ENCODE results near the gene MYBPC3. TPM values are rescaled to one million over a fixed set of nuclear protein-coding genes. Genes with fewer than 3 reads are reported as not detected.

Gene MYBPC3
- total RNA-seq, 1 donor from 2014 or later: not detected

- H3K9me3 Mint-ChIP-seq (ENCODE audit: unreplicated experiment): peaks cover 8% of the 10 kb centered on the region
- TF ChIP-seq, protein P1, sequence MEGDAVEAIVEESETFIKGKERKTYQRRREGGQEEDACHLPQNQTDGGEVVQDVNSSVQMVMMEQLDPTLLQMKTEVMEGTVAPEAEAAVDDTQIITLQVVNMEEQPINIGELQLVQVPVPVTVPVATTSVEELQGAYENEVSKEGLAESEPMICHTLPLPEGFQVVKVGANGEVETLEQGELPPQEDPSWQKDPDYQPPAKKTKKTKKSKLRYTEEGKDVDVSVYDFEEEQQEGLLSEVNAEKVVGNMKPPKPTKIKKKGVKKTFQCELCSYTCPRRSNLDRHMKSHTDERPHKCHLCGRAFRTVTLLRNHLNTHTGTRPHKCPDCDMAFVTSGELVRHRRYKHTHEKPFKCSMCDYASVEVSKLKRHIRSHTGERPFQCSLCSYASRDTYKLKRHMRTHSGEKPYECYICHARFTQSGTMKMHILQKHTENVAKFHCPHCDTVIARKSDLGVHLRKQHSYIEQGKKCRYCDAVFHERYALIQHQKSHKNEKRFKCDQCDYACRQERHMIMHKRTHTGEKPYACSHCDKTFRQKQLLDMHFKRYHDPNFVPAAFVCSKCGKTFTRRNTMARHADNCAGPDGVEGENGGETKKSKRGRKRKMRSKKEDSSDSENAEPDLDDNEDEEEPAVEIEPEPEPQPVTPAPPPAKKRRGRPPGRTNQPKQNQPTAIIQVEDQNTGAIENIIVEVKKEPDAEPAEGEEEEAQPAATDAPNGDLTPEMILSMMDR (IDR thresholded peaks at IDR 0.05; ENCODE audit: partially characterized antibody, unreplicated experiment): no peak
- peak overlapping the region; percentile 84 for H3K27ac Mint-ChIP-seq (ENCODE audit: unreplicated experiment)
- DNase-seq: no peak
- peaks cover 20% of the 10 kb centered on the region for H3K4me1 Mint-ChIP-seq (ENCODE audit: low read depth, unreplicated experiment)
- peaks cover 21% of the 10 kb centered on the region for H3K36me3 Mint-ChIP-seq (ENCODE audit: unreplicated experiment)
- H3K27me3 Mint-ChIP-seq (ENCODE audit: unreplicated experiment): peaks cover 3% of the 10 kb centered on the region
- peak overlapping the region; percentile 16 for H3K4me3 Mint-ChIP-seq (ENCODE audit: unreplicated experiment)
Measured at GRCh38 chr11:47306484-47306844, 46.0 kb downstream of the MYBPC3 start.

- Mint-ChIP-seq H3K9me3 (ENCODE audit: unreplicated experiment) (peaks cover 11% of the 10 kb centered on the region), H3K4me1 (ENCODE audit: low read depth, unreplicated experiment) (peaks cover 20% of the 10 kb centered on the region), H3K36me3 (ENCODE audit: unreplicated experiment) (peaks cover 24% of the 10 kb centered on the region), H3K27me3 (ENCODE audit: unreplicated experiment) (peaks cover 3% of the 10 kb centered on the region), H3K4me3 (ENCODE audit: unreplicated experiment) (no peak overlapping the region), H3K27ac (ENCODE audit: unreplicated experiment) (peak overlapping the region; percentile 84)
- DNase-seq: peak; percentile 65
- TF ChIP-seq, protein P1 (IDR thresholded peaks at IDR 0.05; ENCODE audit: partially characterized antibody, unreplicated experiment): no peak
Measured at GRCh38 chr11:47305734-47306483, 46.6 kb downstream of the MYBPC3 start.

DNA sequence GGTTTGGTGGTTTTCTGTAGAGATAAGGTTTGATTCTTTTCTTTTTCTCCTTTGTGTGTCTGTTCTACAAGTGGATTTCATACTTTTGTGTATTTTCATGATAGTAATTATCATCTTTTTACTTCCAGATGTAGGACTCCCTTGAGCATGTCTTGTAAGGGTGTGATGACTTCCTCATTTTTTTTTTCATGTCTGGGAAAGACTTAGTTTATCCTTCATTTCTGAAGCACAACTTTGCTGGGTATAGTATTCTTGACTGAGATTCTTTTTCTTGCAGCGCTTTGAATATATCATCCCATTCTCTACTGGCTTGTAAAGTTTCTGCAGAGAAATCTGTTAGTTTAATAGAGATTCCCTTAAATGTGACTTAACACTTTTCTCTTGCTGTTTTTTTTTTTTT, 49.6 kb downstream of the MYBPC3 start:
- Mint-ChIP-seq H3K9me3 (ENCODE audit: unreplicated experiment) (peaks cover 11% of the 10 kb centered on the region), H3K4me1 (ENCODE audit: low read depth, unreplicated experiment) (peaks cover 17% of the 10 kb centered on the region), H3K27ac (ENCODE audit: unreplicated experiment) (no peak overlapping the region), H3K27me3 (ENCODE audit: unreplicated experiment) (peaks cover 3% of the 10 kb centered on the region), H3K4me3 (ENCODE audit: unreplicated experiment) (no peak overlapping the region), H3K36me3 (ENCODE audit: unreplicated experiment) (peaks cover 37% of the 10 kb centered on the region)
- DNase-seq: no peak
- TF ChIP-seq, protein P1 (IDR thresholded peaks at IDR 0.05; ENCODE audit: partially characterized antibody, unreplicated experiment): no peak

GRCh38 chr11:47299078-47299477, 53.4 kb downstream of the MYBPC3 start:
- Mint-ChIP-seq H3K36me3 (ENCODE audit: unreplicated experiment) (peaks cover 36% of the 10 kb centered on the region), H3K9me3 (ENCODE audit: unreplicated experiment) (peaks cover 3% of the 10 kb centered on the region), H3K4me1 (ENCODE audit: low read depth, unreplicated experiment) (no peaks in the 10 kb centered on the region), H3K4me3 (ENCODE audit: unreplicated experiment) (no peak overlapping the region), H3K27me3 (ENCODE audit: unreplicated experiment) (peaks cover 3% of the 10 kb centered on the region), H3K27ac (ENCODE audit: unreplicated experiment) (no peak overlapping the region)
- DNase-seq: no peak
- TF ChIP-seq, protein P1 (IDR thresholded peaks at IDR 0.05; ENCODE audit: partially characterized antibody, unreplicated experiment): no peak

- Mint-ChIP-seq H3K27me3 (ENCODE audit: unreplicated experiment) (no peaks in the 10 kb centered on the region), H3K36me3 (ENCODE audit: unreplicated experiment) (peaks cover 23% of the 10 kb centered on the region), H3K27ac (ENCODE audit: unreplicated experiment) (no peak overlapping the region), H3K4me1 (ENCODE audit: low read depth, unreplicated experiment) (no peaks in the 10 kb centered on the region), H3K4me3 (ENCODE audit: unreplicated experiment) (no peak overlapping the region), H3K9me3 (ENCODE audit: unreplicated experiment) (peaks cover 1% of the 10 kb centered on the region)
- TF ChIP-seq, protein P1 (IDR thresholded peaks at IDR 0.05; ENCODE audit: partially characterized antibody, unreplicated experiment): no peak
- no peak for DNase-seq
Measured at GRCh38 chr11:47296045-47296444, 56.5 kb downstream of the MYBPC3 start.

All from glutamatergic neuron (in vitro differentiated cells).